ENCODE results near the gene LPCAT2.

GRCh38 chr16:55489119-55489955 is 19.5 kb upstream of the LPCAT2 start:
- TF ChIP-seq CTCF (IDR thresholded peaks at IDR 0.05; ENCODE audit: insufficient read depth, low read depth, low read length) (no peak), EZH2 (IDR thresholded peaks at IDR 0.05; ENCODE audit: insufficient read depth, low read length) (no peak)
